Inflammatory macrophage treated with lipopolysaccharide for 4 hours (primary cell): ENCODE results near the gene TSPAN18.
A peak's percentile ranks its signal among the peaks of the same experiment; 100 is the strongest.

Experiments used
- DNase-seq: peaks from one replicate; pipeline ENCODE4 v3.0.0-alpha.2; 2020

The TSPAN18 gene

GRCh38 chr11:44852952-44853351 lies 126.2 kb downstream of the TSPAN18 start:
- no peak for DNase-seq

- DNase-seq = no peak
These were observed 126.9 kb downstream of the TSPAN18 start for GRCh38 chr11:44853666-44854065.

GRCh38 chr11:44854086-44854485 lies 127.3 kb downstream of the TSPAN18 start:
- no peak for DNase-seq

GRCh38 chr11:44854741-44855492 lies 128.2 kb downstream of the TSPAN18 start:
- DNase-seq = no peak

- DNase-seq = no peak
These were observed 128.7 kb downstream of the TSPAN18 start for GRCh38 chr11:44855493-44855849.

- no peak for DNase-seq
These were observed 130.8 kb downstream of the TSPAN18 start for GRCh38 chr11:44857490-44858090.

- no peak for DNase-seq
These were observed 132.2 kb downstream of the TSPAN18 start for GRCh38 chr11:44858796-44859527.

- DNase-seq = no peak
These were observed 132.8 kb downstream of the TSPAN18 start for GRCh38 chr11:44859528-44859925.

GRCh38 chr11:44860346-44860745 lies 133.6 kb downstream of the TSPAN18 start:
- no peak for DNase-seq

- DNase-seq = peak; percentile 87
These were observed 135.2 kb downstream of the TSPAN18 start for GRCh38 chr11:44861849-44862557.

GRCh38 chr11:44862558-44863101 lies 135.9 kb downstream of the TSPAN18 start:
- DNase-seq = no peak

- DNase-seq = no peak
These were observed 136.5 kb downstream of the TSPAN18 start for GRCh38 chr11:44863231-44863630.

GRCh38 chr11:44865866-44866272 lies 139.1 kb downstream of the TSPAN18 start:
- DNase-seq = no peak

GRCh38 chr11:44866286-44866685 lies 139.5 kb downstream of the TSPAN18 start:
- DNase-seq = no peak

GRCh38 chr11:44868021-44868420 lies 141.3 kb downstream of the TSPAN18 start:
- DNase-seq = no peak

GRCh38 chr11:44868455-44869421 lies 142.0 kb downstream of the TSPAN18 start:
- DNase-seq = no peak

- no peak for DNase-seq
These were observed 143.4 kb downstream of the TSPAN18 start for GRCh38 chr11:44870181-44870580.

- DNase-seq = no peak
These were observed 143.9 kb downstream of the TSPAN18 start for GRCh38 chr11:44870615-44871176.

- DNase-seq = peak; percentile 71
These were observed 144.9 kb downstream of the TSPAN18 start for GRCh38 chr11:44871682-44872081.

- no peak for DNase-seq
These were observed 145.8 kb downstream of the TSPAN18 start for GRCh38 chr11:44872556-44872955.

- no peak for DNase-seq
These were observed 146.8 kb downstream of the TSPAN18 start for GRCh38 chr11:44873537-44873936.
